ENCODE results near the gene CUL7. TPM values are rescaled to one million over a fixed set of nuclear protein-coding genes. Genes with fewer than 3 reads are reported as not detected.

CUL7 gene
- total RNA-seq, 1 experiment from 2014 or later = 19.6 TPM

- H3K4me3 ChIP-seq (ENCODE audit: insufficient read depth, low read depth, low read length) = no peak overlapping the region
- DNase-seq = no peak
These were observed 8.2 kb upstream of the CUL7 start for GRCh38 chr6:43061861-43062260.

GRCh38 chr6:43060755-43061633 lies 7.3 kb upstream of the CUL7 start:
- Histone ChIP-seq H3K27me3 (ENCODE audit: control insufficient read depth, insufficient read depth, low read length) (no peaks in the 10 kb centered on the region), H3K36me3 (replicated peaks; ENCODE audit: control insufficient read depth, insufficient read depth, low read length) (peaks cover 5% of the 10 kb centered on the region), H3K4me3 (ENCODE audit: insufficient read depth, low read depth, low read length) (no peak overlapping the region; the same call in 1 of the 2 replicates)
- DNase-seq = no peak

More at GRCh38 chr6:43061861-43062260, 8.2 kb upstream of the CUL7 start:
- no peaks in the 10 kb centered on the region for H3K27me3 ChIP-seq (ENCODE audit: control insufficient read depth, insufficient read depth, low read length)
- peaks cover 7% of the 10 kb centered on the region for H3K36me3 ChIP-seq (replicated peaks; ENCODE audit: control insufficient read depth, insufficient read depth, low read length)

- peaks cover 5% of the 10 kb centered on the region for H3K36me3 ChIP-seq (replicated peaks; ENCODE audit: control insufficient read depth, insufficient read depth, low read length)
- peak; percentile 82 for DNase-seq
- no peaks in the 10 kb centered on the region for H3K27me3 ChIP-seq (ENCODE audit: control insufficient read depth, insufficient read depth, low read length)
- H3K4me3 ChIP-seq (ENCODE audit: insufficient read depth, low read depth, low read length) = peak overlapping the region; percentile 87
These were observed 6.5 kb upstream of the CUL7 start for GRCh38 chr6:43060034-43060754.

- DNase-seq = peak; percentile 100
- H3K36me3 ChIP-seq (replicated peaks; ENCODE audit: control insufficient read depth, insufficient read depth, low read length) = peaks cover 5% of the 10 kb centered on the region
- peak within 1 kb of the TSS; percentile 87 for H3K4me3 ChIP-seq (ENCODE audit: insufficient read depth, low read depth, low read length)
- H3K27me3 ChIP-seq (ENCODE audit: control insufficient read depth, insufficient read depth, low read length) = no peaks in the 10 kb centered on the region
These were observed 5.8 kb upstream of the CUL7 start, which contains the start of the genes KLC4 and MRPL2 for GRCh38 chr6:43059168-43060033. TSS of gene KLC4 (plus strand) at chr6:43059631. CDS start at chr6:43061336, 1,705 bp downstream. TSS of gene MRPL2 (minus strand) at chr6:43059434. CDS start at chr6:43059381, 53 bp downstream.

GRCh38 chr6:43058531-43058930 lies 4.9 kb upstream of the CUL7 start:
- DNase-seq = no peak
- H3K36me3 ChIP-seq (replicated peaks; ENCODE audit: control insufficient read depth, insufficient read depth, low read length) = peaks cover 5% of the 10 kb centered on the region
- no peaks in the 10 kb centered on the region for H3K27me3 ChIP-seq (ENCODE audit: control insufficient read depth, insufficient read depth, low read length)
- H3K4me3 ChIP-seq (ENCODE audit: insufficient read depth, low read depth, low read length) = peak overlapping the region; percentile 79

GRCh38 chr6:43055966-43056365 lies 2.3 kb upstream of the CUL7 start:
- H3K4me3 ChIP-seq (ENCODE audit: insufficient read depth, low read depth, low read length) = no peak overlapping the region
- no peaks in the 10 kb centered on the region for H3K27me3 ChIP-seq (ENCODE audit: control insufficient read depth, insufficient read depth, low read length)

GRCh38 chr6:43054206-43054943 lies 724 bp upstream of the CUL7 start:
- Histone ChIP-seq H3K4me3 (ENCODE audit: insufficient read depth, low read depth, low read length) (peak overlapping the region; percentile 90; the same call in 1 of the 2 replicates), H3K27me3 (ENCODE audit: control insufficient read depth, insufficient read depth, low read length) (no peaks in the 10 kb centered on the region), H3K36me3 (replicated peaks; ENCODE audit: control insufficient read depth, insufficient read depth, low read length) (peaks cover 19% of the 10 kb centered on the region)
- peak; percentile 72 for DNase-seq

More at GRCh38 chr6:43055966-43056365, 2.3 kb upstream of the CUL7 start:
- no peak for DNase-seq
- peaks cover 10% of the 10 kb centered on the region for H3K36me3 ChIP-seq (replicated peaks; ENCODE audit: control insufficient read depth, insufficient read depth, low read length)

- peak; percentile 56 for DNase-seq
- no peaks in the 10 kb centered on the region for H3K27me3 ChIP-seq (ENCODE audit: control insufficient read depth, insufficient read depth, low read length)
- peaks cover 25% of the 10 kb centered on the region for H3K36me3 ChIP-seq (replicated peaks; ENCODE audit: control insufficient read depth, insufficient read depth, low read length)
- peak overlapping the region; percentile 90 for H3K4me3 ChIP-seq (ENCODE audit: insufficient read depth, low read depth, low read length)
These were observed 658 bp downstream of the CUL7 start for GRCh38 chr6:43052842-43053544.

GRCh38 chr6:43052225-43052841 lies 1.3 kb downstream of the CUL7 start:
- no peak for DNase-seq

GRCh38 chr6:43050981-43051380 lies 2.7 kb downstream of the CUL7 start:
- no peak for DNase-seq
- H3K27me3 ChIP-seq (ENCODE audit: control insufficient read depth, insufficient read depth, low read length) = no peaks in the 10 kb centered on the region
- H3K36me3 ChIP-seq (replicated peaks; ENCODE audit: control insufficient read depth, insufficient read depth, low read length) = peaks cover 27% of the 10 kb centered on the region
- no peak overlapping the region for H3K4me3 ChIP-seq (ENCODE audit: insufficient read depth, low read depth, low read length)

More at GRCh38 chr6:43052225-43052841, 1.3 kb downstream of the CUL7 start:
- H3K36me3 ChIP-seq (replicated peaks; ENCODE audit: control insufficient read depth, insufficient read depth, low read length) = peaks cover 23% of the 10 kb centered on the region
- H3K4me3 ChIP-seq (ENCODE audit: insufficient read depth, low read depth, low read length) = no peak overlapping the region; the same call in 1 of the 2 replicates
- H3K27me3 ChIP-seq (ENCODE audit: control insufficient read depth, insufficient read depth, low read length) = no peaks in the 10 kb centered on the region

GRCh38 chr6:43047998-43048397 lies 5.7 kb downstream of the CUL7 start:
- no peaks in the 10 kb centered on the region for H3K27me3 ChIP-seq (ENCODE audit: control insufficient read depth, insufficient read depth, low read length)
- no peak for DNase-seq
- H3K36me3 ChIP-seq (replicated peaks; ENCODE audit: control insufficient read depth, insufficient read depth, low read length) = peaks cover 30% of the 10 kb centered on the region
- no peak overlapping the region for H3K4me3 ChIP-seq (ENCODE audit: insufficient read depth, low read depth, low read length)

GRCh38 chr6:43045371-43045930 lies 8.2 kb downstream of the CUL7 start:
- DNase-seq = no peak
- H3K4me3 ChIP-seq (ENCODE audit: insufficient read depth, low read depth, low read length) = no peak overlapping the region
- peaks cover 29% of the 10 kb centered on the region for H3K36me3 ChIP-seq (replicated peaks; ENCODE audit: control insufficient read depth, insufficient read depth, low read length)
- no peaks in the 10 kb centered on the region for H3K27me3 ChIP-seq (ENCODE audit: control insufficient read depth, insufficient read depth, low read length)

All from H7 (cell line).